ENCODE results near the gene E2F4.

The E2F4 gene

DNA sequence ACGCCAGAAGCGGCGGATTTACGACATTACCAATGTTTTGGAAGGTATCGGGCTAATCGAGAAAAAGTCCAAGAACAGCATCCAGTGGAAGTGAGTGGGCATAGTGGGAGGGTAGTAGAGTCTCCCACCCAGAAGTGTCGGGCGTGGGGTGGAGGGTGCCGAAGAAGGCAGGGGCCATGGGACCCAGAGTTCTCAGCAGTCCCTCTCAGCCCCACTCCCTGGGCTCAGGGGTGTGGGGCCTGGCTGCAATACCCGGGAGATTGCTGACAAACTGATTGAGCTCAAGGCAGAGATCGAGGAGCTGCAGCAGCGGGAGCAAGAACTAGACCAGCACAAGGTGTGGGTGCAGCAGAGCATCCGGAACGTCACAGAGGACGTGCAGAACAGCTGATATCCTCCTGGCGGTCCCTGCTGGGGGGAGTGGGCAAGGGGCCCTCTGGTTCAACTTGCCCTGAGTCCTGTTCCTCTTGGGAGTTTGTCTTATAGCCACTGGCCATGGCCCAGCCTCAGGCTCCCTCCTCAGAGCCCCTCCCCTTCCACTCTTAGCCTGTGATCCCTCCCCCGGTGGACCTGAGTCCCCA lies 916 bp downstream of the E2F4 start:
- DNase-seq, result no peak

DNA sequence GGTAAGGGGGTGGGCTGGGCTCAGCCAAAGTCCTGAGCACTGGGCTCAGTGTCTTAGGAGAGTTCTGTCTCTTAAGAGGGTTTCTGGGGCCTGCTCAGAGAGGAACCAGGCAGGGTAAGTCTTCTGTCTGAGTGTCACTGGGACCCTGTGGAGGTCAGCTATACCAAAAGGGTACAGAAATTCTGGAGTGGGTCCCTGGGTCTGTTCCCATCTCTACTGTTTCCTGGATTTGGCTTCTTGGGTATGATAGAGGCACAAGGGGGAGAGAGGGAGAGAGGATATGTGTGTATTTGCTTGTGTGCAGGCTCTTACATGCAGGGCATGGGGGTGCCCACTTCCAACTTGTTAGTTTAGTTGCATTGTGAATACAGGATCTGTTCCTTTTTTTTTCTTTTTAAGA lies 1.6 kb downstream of the E2F4 start:
- DNase-seq, result no peak

- no peak for DNase-seq
Measured at GRCh38 chr16:67194260-67194659, 2.3 kb downstream of the E2F4 start.

- no peak for DNase-seq
Measured at GRCh38 chr16:67195676-67196075, 3.7 kb downstream of the E2F4 start.

DNA sequence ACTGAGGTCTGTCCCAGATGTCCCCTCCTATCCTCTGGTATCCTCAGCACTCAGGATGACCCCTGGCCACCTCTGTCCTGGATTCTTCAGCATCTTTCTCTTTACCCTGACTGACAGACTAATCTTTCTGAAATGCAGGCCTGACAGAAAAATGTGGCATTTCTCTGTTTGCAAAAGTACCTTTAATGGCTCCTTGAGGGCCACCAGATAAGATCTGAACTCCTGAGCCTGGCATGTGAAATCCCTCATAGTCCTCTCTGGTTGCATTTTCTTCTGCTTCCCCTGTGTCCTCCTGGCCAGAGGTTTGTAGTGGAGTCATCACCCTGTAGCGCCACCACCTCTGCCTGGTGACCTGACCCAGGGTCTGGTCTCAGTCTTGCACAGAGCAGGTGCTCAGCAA lies 4.9 kb downstream of the E2F4 start:
- DNase-seq, result no peak

- DNase-seq, result no peak
Measured at GRCh38 chr16:67197704-67198103, 5.7 kb downstream of the E2F4 start.

GRCh38 chr16:67198238-67198734 lies 6.3 kb downstream of the E2F4 start:
- DNase-seq, result peak; percentile 63

GRCh38 chr16:67199011-67199807 lies 7.3 kb downstream of the E2F4 start, which contains the start of gene ELMO3:
TSS of gene ELMO3 (plus strand) at chr16:67199131. CDS start at chr16:67199327, 196 bp downstream.
- peak; percentile 23 for DNase-seq

DNA sequence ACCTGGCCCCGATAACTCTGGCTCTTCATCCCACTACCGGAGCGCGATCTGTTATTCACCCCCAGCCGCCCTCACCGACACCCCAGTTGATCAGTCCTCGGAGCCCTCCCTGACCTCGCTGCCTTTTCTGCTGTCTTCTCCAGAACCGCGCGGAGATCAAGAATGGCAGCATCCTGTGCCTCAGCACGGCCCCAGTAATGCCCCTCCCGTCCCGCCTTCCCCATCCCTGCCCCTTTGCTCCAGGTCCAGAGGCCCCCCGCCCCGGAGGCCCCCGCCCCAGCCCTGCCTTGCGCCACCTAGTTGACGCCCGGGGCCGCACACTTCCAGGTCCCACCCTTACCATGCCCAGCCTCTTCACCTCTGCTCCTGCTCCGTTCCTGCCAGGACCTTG lies 7.8 kb downstream of the E2F4 start:
- DNase-seq, result no peak

DNA sequence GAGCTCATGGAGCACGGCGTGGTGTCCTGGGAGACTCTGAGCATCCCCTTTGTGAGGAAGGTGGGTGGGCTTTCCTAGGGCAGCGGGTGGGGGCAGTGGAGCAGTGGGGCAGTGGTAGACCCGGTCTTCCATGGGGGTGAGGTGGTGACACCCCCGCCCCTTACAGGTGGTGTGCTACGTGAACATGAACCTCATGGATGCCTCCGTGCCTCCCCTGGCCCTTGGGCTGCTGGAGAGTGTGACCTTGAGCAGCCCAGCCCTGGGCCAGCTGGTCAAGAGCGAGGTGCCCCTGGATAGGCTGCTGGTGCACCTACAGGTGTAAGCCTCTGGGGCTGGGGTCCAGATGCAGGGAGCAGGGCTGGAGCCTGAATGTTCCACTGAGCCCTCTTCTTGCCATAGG lies 8.5 kb downstream of the E2F4 start:
- DNase-seq, result no peak

- no peak for DNase-seq
Measured at GRCh38 chr16:67201411-67202345, 9.7 kb downstream of the E2F4 start.

- DNase-seq, result no peak
Measured at GRCh38 chr16:67202426-67202825, 10.5 kb downstream of the E2F4 start.

DNA sequence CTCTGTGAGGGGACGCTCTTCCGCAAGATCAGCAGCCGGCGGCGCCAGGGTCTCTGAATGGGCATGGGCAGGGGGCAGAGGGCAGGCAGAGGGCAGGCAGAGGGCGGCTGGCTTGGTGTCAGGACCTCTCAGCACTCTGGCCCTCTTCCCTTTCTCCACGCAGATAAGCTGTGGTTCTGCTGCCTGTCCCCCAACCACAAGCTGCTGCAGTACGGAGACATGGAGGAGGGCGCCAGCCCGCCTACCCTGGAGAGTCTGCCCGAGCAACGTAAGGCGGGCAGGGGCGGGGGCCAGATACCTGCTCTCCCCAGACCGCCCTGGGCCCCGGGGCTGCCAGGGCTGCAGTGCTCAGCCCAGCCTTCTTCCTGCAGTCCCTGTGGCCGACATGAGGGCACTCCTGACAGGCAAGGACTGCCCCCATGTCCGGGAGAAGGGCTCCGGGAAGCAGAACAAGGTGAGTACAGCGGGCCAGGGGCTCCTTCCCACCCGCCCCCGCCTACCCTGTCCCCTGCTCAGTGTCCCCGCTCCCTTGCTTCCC lies 11.1 kb downstream of the E2F4 start:
- DNase-seq, result no peak

DNA sequence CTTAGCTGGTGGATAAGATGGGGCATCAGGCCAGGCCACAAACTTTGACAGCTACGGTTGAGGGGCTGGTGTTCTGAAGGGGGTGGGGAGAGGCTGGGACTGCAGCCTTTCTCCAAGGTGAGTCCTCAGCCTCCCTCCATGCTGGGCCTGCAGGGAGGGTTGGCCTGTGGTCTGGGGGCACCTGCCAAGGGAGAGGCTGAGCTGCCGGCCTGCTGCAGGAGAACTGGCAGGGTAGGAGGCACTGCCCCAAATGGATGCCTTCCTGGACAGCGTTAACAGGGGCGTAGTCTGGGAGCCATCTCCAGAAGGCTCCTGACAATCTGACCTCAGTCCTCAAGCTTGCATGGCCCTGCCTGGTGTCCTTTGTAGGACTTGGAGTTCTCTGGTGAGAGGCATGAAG lies 12.1 kb downstream of the E2F4 start:
- DNase-seq, result no peak

GRCh38 chr16:67206129-67206837 lies 14.3 kb downstream of the E2F4 start:
- DNase-seq, result no peak

DNA sequence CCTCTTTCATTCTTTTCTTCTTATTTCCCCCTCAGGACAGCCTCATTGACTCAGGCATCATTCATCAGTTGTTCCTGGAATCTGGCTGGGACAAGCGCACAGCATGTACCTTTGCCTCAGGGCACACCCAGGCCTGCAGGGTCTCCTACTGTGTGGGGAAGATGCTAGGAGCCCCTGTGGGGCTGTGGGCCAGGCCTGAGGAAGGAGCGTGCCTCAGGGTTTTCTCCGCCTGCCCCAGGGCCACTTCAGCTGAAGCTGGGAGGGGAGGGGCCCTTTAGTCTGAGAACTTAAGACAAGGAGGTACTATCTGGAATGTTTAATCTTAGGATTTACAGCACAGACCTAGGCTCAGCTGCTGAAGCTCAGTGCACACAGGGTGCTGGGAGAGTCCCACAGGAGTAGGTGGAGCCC lies 14.9 kb downstream of the E2F4 start:
- DNase-seq, result no peak

GRCh38 chr16:67207249-67208091 lies 15.5 kb downstream of the E2F4 start:
- no peak for DNase-seq

GRCh38 chr16:67208154-67208896 lies 16.4 kb downstream of the E2F4 start:
- DNase-seq, result no peak

GRCh38 chr16:67209565-67209964 lies 17.6 kb downstream of the E2F4 start:
- no peak for DNase-seq

DNA sequence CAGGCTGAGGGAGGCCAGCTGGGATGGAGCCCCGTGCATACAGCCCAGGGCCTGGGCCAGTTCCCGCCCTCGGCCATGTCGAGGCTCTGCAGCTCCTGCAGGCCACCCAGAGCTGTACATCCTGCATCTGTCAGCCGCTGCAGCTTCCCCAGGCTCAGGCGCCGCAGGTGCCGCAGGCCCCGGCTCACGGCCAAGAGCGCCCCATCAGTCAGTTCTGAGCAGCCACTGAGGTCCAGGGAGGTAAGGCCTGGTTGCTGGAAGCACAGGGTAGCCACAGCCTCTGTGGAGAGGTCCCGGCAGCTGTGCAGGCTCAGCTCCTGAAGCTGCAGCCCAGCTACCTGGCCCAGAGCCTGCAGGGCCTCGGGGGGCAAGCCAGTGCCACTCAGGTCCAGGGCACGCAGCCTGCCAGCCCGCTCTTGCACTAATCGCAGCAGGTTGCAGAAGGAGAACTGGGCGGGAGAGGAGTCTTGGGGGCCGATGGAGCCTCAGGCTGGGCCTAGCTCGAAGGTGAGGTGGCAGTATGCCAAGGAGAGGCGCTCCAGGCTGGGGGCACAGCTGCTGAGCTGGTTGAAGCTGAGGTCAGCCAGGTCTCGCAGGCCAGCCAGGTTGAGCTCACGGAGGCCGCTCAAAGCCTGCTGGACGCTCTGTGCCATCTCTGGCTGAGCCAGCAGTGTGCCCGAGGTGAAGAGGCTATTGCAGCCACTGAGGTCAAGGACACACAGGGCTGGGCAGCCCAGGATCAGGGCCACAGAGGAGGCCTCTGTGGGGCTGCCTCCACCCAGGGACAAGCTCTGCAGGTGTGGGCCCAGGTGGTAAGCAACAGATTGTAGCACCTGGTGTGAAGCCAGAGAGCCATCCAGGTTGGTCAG lies 18.3 kb downstream of the E2F4 start:
- peak; percentile 1 for DNase-seq
